OCI-LY3 (cell line): ENCODE measurements around the gene TRERF1.

ENCODE experiments used
- H2AFZ ChIP-seq: fragments of 200-600, 300-600 bp; shearing (Covaris generic); 2 replicates; pipeline ENCODE4 v1.6.0; 2014; ENCODE audit warnings: antibody characterized with exemption, low read depth, low read length
- H3K27ac ChIP-seq: fragments of 200-600, 300-600 bp; sonication (generic); 2 replicates; pipeline ENCODE4 v1.5.1; 2014; ENCODE audit warnings: mild to moderate bottlenecking, low read length, moderate library complexity, mixed read lengths
- H3K27me3 ChIP-seq: fragments of 200-600, 300-600 bp; sonication (generic); 2 replicates; pipeline ENCODE4 v1.6.1; 2014; ENCODE audit warnings: low read depth, low read length, mixed read lengths
- H3K36me3 ChIP-seq: fragments of 200-600, 300-600 bp; sonication (generic); replicated peaks from 2 replicates; pipeline ENCODE3; 2014; ENCODE audit warnings: low read depth, low read length, mixed read lengths
- H3K4me1 ChIP-seq: fragments of 300-600, 200-600 bp; sonication (generic); 2 replicates; pipeline ENCODE4 v1.6.1; 2014; ENCODE audit warnings: low read length, mixed read lengths
- H3K4me2 ChIP-seq: fragments of 200-600, 300-600 bp; sonication (generic); 2 replicates; pipeline ENCODE4 v1.6.1; 2014; ENCODE audit warnings: low read length, mixed read lengths
- H3K4me3 ChIP-seq: fragments of 300-600, 200-600 bp; sonication (generic); 2 replicates; pipeline ENCODE4 v1.5.1; 2014; ENCODE audit warnings: antibody characterized with exemption, mild to moderate bottlenecking, low read length, moderate library complexity
- H3K79me2 ChIP-seq: fragments of 300-600, 200-600 bp; shearing (Covaris generic); 2 replicates; pipeline ENCODE4 v1.6.1; 2014; ENCODE audit warnings: mild to moderate bottlenecking, low read length, mixed read lengths
- H3K9ac ChIP-seq: fragments of 300-600, 200-600 bp; shearing (Covaris generic); 2 replicates; pipeline ENCODE4 v1.6.0; 2014; ENCODE audit warnings: mild to moderate bottlenecking, low read length, moderate library complexity
- H3K9me3 ChIP-seq: fragments of 200-600, 300-600 bp; shearing (Covaris generic); 2 replicates; pipeline ENCODE4 v1.6.1; 2014; ENCODE audit warnings: low read length, mixed read lengths; ENCODE audit not compliant: insufficient read depth
- H4K20me1 ChIP-seq: fragments of 200-600, 300-600 bp; sonication (generic); 2 replicates; pipeline ENCODE4 v1.6.1; 2016; ENCODE audit warnings: low read length, mixed read lengths; ENCODE audit not compliant: insufficient read depth
- CTCF ChIP-seq: fragments of 200-600, 300-600 bp; sonication (generic); IDR thresholded peaks from 2 replicates; pipeline ENCODE4 v1.5.1; 2014; ENCODE audit warnings: antibody characterized with exemption, low read length, low read depth
- EZH2phosphoT487 ChIP-seq: fragments of 200-600 bp; shearing (Covaris generic); IDR thresholded peaks from 2 replicates; pipeline ENCODE4 v1.6.1; 2018; ENCODE audit warnings: antibody characterized with exemption, mixed run types, low read depth

The TRERF1 gene

GRCh38 chr6:42301986-42302385 lies 149.7 kb downstream of the TRERF1 start:
- H3K4me3 ChIP-seq, result no peak overlapping the region
- no peak overlapping the region for H2AFZ ChIP-seq
- no peak overlapping the region for H3K4me2 ChIP-seq
- H3K4me1 ChIP-seq, result no peaks in the 10 kb centered on the region
- H3K9ac ChIP-seq, result no peak overlapping the region
- no peaks in the 10 kb centered on the region for H3K27me3 ChIP-seq
- H3K9me3 ChIP-seq, result no peaks in the 10 kb centered on the region
- no peak overlapping the region for H3K27ac ChIP-seq
- peaks cover 11% of the 10 kb centered on the region for H3K36me3 ChIP-seq
- TF ChIP-seq EZH2phosphoT487, result no peak
- no peak for TF ChIP-seq CTCF
- H4K20me1 ChIP-seq, result peaks cover 47% of the 10 kb centered on the region; the same call in 1 of the 2 replicates
- 0 out of 2 replicates have a peak, but pooled peaks cover 2% of the 10 kb centered on the region for H3K79me2 ChIP-seq

GRCh38 chr6:42300701-42301100 lies 151.0 kb downstream of the TRERF1 start:
- Histone ChIP-seq H3K36me3 (peaks cover 13% of the 10 kb centered on the region), H3K4me2 (no peak overlapping the region), H3K27ac (no peak overlapping the region), H4K20me1 (peaks cover 44% of the 10 kb centered on the region; the same call in 1 of the 2 replicates), H3K27me3 (no peaks in the 10 kb centered on the region), H3K9ac (no peak overlapping the region), H3K9me3 (no peaks in the 10 kb centered on the region), H3K4me1 (no peaks in the 10 kb centered on the region), H2AFZ (no peak overlapping the region), H3K4me3 (no peak overlapping the region), H3K79me2 (no peaks in the 10 kb centered on the region)
- TF ChIP-seq CTCF (no peak), EZH2phosphoT487 (no peak)

- no peak overlapping the region for H2AFZ ChIP-seq
- TF ChIP-seq CTCF (no peak), EZH2phosphoT487 (no peak)
- no peak overlapping the region for H3K9ac ChIP-seq
- H3K4me1 ChIP-seq, result no peaks in the 10 kb centered on the region
- no peak overlapping the region for H3K27ac ChIP-seq
- H3K4me2 ChIP-seq, result no peak overlapping the region
- no peaks in the 10 kb centered on the region for H3K9me3 ChIP-seq
- H4K20me1 ChIP-seq, result peaks cover 43% of the 10 kb centered on the region; the same call in 1 of the 2 replicates
- no peaks in the 10 kb centered on the region for H3K79me2 ChIP-seq
- H3K36me3 ChIP-seq, result peaks cover 13% of the 10 kb centered on the region
- H3K4me3 ChIP-seq, result no peak overlapping the region
- H3K27me3 ChIP-seq, result no peaks in the 10 kb centered on the region
These were observed 151.5 kb downstream of the TRERF1 start for GRCh38 chr6:42300185-42300584.

GRCh38 chr6:42297661-42298060 lies 154.1 kb downstream of the TRERF1 start:
- H3K9me3 ChIP-seq, result no peaks in the 10 kb centered on the region
- peaks cover 22% of the 10 kb centered on the region for H3K36me3 ChIP-seq
- H3K4me2 ChIP-seq, result no peak overlapping the region
- H3K9ac ChIP-seq, result no peak overlapping the region
- TF ChIP-seq CTCF (no peak), EZH2phosphoT487 (no peak)
- H3K79me2 ChIP-seq, result no peaks in the 10 kb centered on the region
- no peaks in the 10 kb centered on the region for H3K27me3 ChIP-seq
- no peak overlapping the region for H3K27ac ChIP-seq
- H3K4me3 ChIP-seq, result no peak overlapping the region
- no peak overlapping the region for H2AFZ ChIP-seq
- H4K20me1 ChIP-seq, result peaks cover 22% of the 10 kb centered on the region; the same call in 1 of the 2 replicates
- peaks cover 6% of the 10 kb centered on the region for H3K4me1 ChIP-seq
